HL-60 (cell line): Measurements from ENCODE around the gene ACOT13.

ENCODE experiments used
- DNase-seq, 2 experiments: peaks; one replicate each; pipeline ENCODE4 v3.0.0-alpha.2; 2010 to 2020; ENCODE audit warnings: low read depth in 1 of 2, low spot score in 1 of 2
- H3K27ac ChIP-seq: fragments of 250-450 bp; sonication (Bioruptor Pico); replicated peaks from 2 replicates; pipeline ENCODE4 v1.5.1; 2020; ENCODE audit warnings: mild to moderate bottlenecking, moderate library complexity
- H3K27me3 ChIP-seq: fragments of 250-450 bp; sonication (Bioruptor Pico); 2 replicates; pipeline ENCODE4 v1.5.1; 2021; ENCODE audit warnings: mild to moderate bottlenecking, moderate library complexity; ENCODE audit not compliant: insufficient read depth, poor library complexity, severe bottlenecking
- H3K4me3 ChIP-seq: replicated peaks from 2 replicates; pipeline ENCODE4 v1.5.1; 2011; ENCODE audit warnings: mild to moderate bottlenecking, control low read depth, low read length; ENCODE audit not compliant: insufficient read depth
- GABPA ChIP-seq: IDR thresholded peaks from 2 replicates; pipeline ENCODE4 v1.6.1; 2012; ENCODE audit warnings: low read depth
- POLR2AphosphoS5 ChIP-seq: IDR thresholded peaks from 2 replicates; pipeline ENCODE4 v1.6.1; 2012; ENCODE audit warnings: low read depth
- SPI1 ChIP-seq: IDR thresholded peaks from 2 replicates; pipeline ENCODE4 v1.6.1; 2012; ENCODE audit warnings: low read depth, mild to moderate bottlenecking, borderline replicate concordance
- TF ChIP-seq, protein P1 (sequence below): IDR thresholded peaks from one replicate; pipeline ENCODE4 v1.5.1; 2011; ENCODE audit warnings: low read length, control low read depth, inconsistent platforms; ENCODE audit not compliant: insufficient read depth
- TF ChIP-seq, protein P2 (sequence below): IDR thresholded peaks from 2 replicates; pipeline ENCODE4 v1.6.1; 2012; ENCODE audit warnings: low read depth; ENCODE audit not compliant: insufficient replicate concordance

ACOT13 gene

DNA sequence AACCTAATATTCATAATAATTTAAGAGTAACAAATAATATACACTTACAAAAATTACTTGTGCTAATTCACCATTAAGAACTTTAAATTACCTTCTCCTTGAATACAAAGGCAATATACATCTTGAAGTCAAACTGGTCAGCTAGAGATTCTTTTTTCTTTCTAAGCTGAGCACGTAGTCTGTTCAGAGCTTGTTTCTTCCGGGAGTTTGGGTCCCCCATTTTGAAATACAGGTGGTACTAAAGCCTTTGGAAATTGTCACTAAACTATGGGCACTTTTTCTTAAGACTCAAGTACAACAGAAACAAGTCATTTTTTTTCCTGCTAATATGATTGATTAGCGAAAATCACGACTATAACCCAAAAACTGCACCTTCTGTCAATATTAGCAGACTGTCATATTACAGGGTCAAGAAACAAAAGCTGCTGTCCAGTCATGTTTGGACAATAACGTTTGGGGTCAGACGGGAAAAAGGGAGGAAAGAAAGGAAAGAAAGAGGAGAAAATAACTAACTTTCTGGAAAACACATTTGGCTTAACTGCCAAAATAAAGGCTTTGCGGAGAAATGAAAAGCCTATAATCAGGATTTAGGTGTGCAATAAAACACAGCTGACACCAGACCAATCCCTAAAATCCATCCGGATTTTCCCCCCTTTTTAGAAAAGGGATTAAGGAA is 51.7 kb downstream of the ACOT13 start:
- Histone ChIP-seq H3K4me3 (peak overlapping the region; percentile 83), H3K27ac (peak overlapping the region; percentile 96), H3K27me3 (no peaks in the 10 kb centered on the region)
- DNase-seq: no peak
- TF ChIP-seq POLR2AphosphoS5: no peak
- no peak for TF ChIP-seq SPI1
- TF ChIP-seq, protein P1, sequence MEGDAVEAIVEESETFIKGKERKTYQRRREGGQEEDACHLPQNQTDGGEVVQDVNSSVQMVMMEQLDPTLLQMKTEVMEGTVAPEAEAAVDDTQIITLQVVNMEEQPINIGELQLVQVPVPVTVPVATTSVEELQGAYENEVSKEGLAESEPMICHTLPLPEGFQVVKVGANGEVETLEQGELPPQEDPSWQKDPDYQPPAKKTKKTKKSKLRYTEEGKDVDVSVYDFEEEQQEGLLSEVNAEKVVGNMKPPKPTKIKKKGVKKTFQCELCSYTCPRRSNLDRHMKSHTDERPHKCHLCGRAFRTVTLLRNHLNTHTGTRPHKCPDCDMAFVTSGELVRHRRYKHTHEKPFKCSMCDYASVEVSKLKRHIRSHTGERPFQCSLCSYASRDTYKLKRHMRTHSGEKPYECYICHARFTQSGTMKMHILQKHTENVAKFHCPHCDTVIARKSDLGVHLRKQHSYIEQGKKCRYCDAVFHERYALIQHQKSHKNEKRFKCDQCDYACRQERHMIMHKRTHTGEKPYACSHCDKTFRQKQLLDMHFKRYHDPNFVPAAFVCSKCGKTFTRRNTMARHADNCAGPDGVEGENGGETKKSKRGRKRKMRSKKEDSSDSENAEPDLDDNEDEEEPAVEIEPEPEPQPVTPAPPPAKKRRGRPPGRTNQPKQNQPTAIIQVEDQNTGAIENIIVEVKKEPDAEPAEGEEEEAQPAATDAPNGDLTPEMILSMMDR: no peak
- TF ChIP-seq GABPA: no peak
- TF ChIP-seq, protein P2, sequence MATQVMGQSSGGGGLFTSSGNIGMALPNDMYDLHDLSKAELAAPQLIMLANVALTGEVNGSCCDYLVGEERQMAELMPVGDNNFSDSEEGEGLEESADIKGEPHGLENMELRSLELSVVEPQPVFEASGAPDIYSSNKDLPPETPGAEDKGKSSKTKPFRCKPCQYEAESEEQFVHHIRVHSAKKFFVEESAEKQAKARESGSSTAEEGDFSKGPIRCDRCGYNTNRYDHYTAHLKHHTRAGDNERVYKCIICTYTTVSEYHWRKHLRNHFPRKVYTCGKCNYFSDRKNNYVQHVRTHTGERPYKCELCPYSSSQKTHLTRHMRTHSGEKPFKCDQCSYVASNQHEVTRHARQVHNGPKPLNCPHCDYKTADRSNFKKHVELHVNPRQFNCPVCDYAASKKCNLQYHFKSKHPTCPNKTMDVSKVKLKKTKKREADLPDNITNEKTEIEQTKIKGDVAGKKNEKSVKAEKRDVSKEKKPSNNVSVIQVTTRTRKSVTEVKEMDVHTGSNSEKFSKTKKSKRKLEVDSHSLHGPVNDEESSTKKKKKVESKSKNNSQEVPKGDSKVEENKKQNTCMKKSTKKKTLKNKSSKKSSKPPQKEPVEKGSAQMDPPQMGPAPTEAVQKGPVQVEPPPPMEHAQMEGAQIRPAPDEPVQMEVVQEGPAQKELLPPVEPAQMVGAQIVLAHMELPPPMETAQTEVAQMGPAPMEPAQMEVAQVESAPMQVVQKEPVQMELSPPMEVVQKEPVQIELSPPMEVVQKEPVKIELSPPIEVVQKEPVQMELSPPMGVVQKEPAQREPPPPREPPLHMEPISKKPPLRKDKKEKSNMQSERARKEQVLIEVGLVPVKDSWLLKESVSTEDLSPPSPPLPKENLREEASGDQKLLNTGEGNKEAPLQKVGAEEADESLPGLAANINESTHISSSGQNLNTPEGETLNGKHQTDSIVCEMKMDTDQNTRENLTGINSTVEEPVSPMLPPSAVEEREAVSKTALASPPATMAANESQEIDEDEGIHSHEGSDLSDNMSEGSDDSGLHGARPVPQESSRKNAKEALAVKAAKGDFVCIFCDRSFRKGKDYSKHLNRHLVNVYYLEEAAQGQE: no peak

DNA sequence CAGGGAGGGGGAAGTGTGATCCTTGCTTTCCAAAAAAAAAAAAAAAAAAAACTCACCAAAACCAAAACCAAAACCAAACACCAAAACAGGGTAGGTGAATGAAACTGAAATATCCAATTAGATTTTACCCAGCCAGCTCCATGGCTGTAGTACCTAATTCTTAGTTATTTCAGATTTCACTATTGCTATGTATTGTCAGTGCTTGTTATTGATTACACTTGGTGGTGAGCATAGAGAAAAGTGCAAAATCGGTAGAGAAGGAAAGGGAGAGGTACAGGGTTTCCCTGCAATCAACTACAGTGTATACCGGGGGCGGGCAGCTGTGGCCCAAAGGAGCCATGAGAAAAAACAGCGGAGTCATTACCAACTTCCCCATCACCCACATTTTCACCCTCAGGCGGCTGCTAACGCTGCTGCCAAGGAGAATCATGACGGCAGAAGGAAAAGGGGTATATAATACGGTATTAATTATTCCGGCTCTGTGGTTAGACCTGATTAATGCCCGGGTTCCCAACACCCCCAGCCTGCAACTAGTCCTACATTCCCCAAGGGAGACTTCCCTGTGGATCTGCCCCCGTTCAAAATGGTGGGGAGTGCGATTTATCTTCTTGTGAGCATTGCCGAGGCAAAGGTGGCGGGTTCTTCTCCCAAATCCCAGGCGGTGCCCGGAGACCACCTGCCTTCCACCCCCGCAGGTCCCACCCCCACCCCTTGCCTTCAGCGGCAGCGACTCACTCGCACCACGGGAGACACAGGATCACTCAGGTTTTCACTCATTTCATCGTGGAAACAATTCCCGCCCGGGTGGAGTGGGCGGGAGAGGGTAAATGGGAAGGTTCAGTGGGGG is 52.5 kb downstream of the ACOT13 start, which contains the start of gene C6orf62:
C6orf62 (minus strand) TSS at position 30 of the 847 bp plus-strand sequence. CDS start 486 bp downstream, outside the sequence.
- peak in 1 of 2 experiments; percentile 69 for DNase-seq

DNA sequence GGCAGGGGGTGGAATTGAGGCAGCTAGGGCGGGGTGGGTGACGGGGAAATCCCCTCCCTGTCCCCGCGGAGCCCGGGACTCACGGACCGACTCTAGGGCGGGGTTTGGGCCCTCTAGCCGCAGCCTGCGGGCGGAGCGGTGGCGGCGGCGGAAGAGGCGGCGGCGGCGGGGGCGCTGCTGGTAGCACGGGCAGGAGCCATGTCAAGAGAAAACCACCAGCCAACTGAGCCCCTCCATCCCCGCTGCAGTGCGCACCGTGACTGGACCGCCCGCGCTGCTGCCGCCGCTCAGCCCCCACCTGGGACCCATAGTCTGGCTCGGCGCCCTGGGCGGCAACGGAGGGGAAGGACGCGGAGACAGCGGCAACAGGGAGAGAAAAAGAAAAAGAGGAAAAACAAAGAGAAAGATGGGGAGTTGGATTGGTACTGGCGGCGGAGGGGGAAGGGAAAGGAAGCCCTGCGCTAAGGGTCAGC is 53.3 kb downstream of the ACOT13 start:
- peak in 1 of 2 experiments; percentile 57 for DNase-seq
- H3K27me3 ChIP-seq: no peaks in the 10 kb centered on the region
- TF ChIP-seq SPI1 (no peak), GABPA (no peak), POLR2AphosphoS5 (no peak)
- TF ChIP-seq, protein P2: no peak
- TF ChIP-seq, protein P1: no peak

More for the DNA sequence above, 52.5 kb downstream of the ACOT13 start, which contains the start of gene C6orf62:
- TF ChIP-seq GABPA (no peak), SPI1 (no peak), POLR2AphosphoS5 (no peak)
- TF ChIP-seq, protein P1: no peak
- TF ChIP-seq, protein P2: no peak
- Histone ChIP-seq H3K27ac (peak within 1 kb of the TSS; percentile 96), H3K27me3 (no peaks in the 10 kb centered on the region), H3K4me3 (peak within 1 kb of the TSS; percentile 83)

More for the DNA sequence above, 53.3 kb downstream of the ACOT13 start:
- Histone ChIP-seq H3K4me3 (peak overlapping the region; percentile 83), H3K27ac (peak overlapping the region; percentile 96)
